K562 (cell line): ENCODE measurements around the gene TTYH2. TPM values are rescaled to one million over a fixed set of nuclear protein-coding genes. Genes with fewer than 3 reads are reported as not detected.
A peak's percentile ranks its signal among the peaks of the same experiment; 100 is the strongest.

Source experiments
- ATAC-seq: fragments of 200-7000 bp; cut with Tn5 transposase; 3 replicates; pipeline ENCODE4 v1.9.1; 2020; ENCODE audit warnings: moderate library complexity
- BruUV-seq: library from RNA; stranded (reverse); fragments of 400-500 nt; replicated peaks from 2 replicates; lab custom pipeline; 2021; lab: Mats Ljungman, UMichigan
- CTCF ChIA-PET: fragments of 300-600 bp; formaldehyde crosslinking; extraction: SDS; loops from one replicate; lab custom pipeline; 2021; ENCODE audit warnings: low intra/inter-chr PET ratio; lab: Yijun Ruan, JAX
- POLR2A ChIA-PET: fragments of 300-600, 350-650 bp; sonication (Branson Sonifier 250); formaldehyde crosslinking; extraction: SDS; loops from one replicate; lab custom pipeline; 2021; ENCODE audit warnings: antibody characterized with exemption, inconsistent platforms; lab: Yijun Ruan, JAX
- DNase-seq, 4 experiments: peaks; one replicate each; pipeline versions ENCODE4 v3.0.0 to v3.0.0-alpha.2; 2011 to 2018; ENCODE audit warnings: low spot score in 3 of 4, mixed read lengths in 3 of 4; ENCODE audit errors: extremely low read depth in 1 of 4
- FAIRE-seq: peaks from 2 replicates; lab custom pipeline; 2011; peaks lifted over from hg19 to GRCh38; lab: Jason Lieb, UNC
- H2AFZ ChIP-seq: 2 replicates; pipeline ENCODE4 v1.6.0; 2011; ENCODE audit warnings: low read depth, low read length, control low read depth, inconsistent platforms
- H3K27ac ChIP-seq: fragments of 200-600 bp; 3 replicates; pipeline ENCODE4 v1.8.0; 2011; ENCODE audit warnings: low read depth, mild to moderate bottlenecking, control low read depth, inconsistent platforms, low read length, moderate library complexity, mixed read lengths; ENCODE audit errors: extremely low read depth
- H3K27me3 ChIP-seq, 2 experiments: fragments of 300-600 bp in 1 of 2; 2 replicates in 1 of 2; 3 replicates in 1 of 2; pipeline versions ENCODE4 v1.6.0 to v1.8.0; 2011; ENCODE audit warnings: inconsistent platforms in 2 of 2, low read length in 2 of 2, mild to moderate bottlenecking in 1 of 2, mixed read lengths in 1 of 2, moderate library complexity in 1 of 2; ENCODE audit not compliant: control insufficient read depth in 2 of 2, insufficient read depth in 2 of 2
- H3K36me3 ChIP-seq: fragments of 300-600 bp; 3 replicates; pipeline ENCODE4 v1.8.0; 2011; ENCODE audit warnings: mild to moderate bottlenecking, low read length, inconsistent platforms; ENCODE audit not compliant: control insufficient read depth, insufficient read depth
- H3K4me1 ChIP-seq, 2 experiments: fragments of 200-600 bp in 1 of 2; replicated peaks in 1 of 2; 2 replicates in 1 of 2; 3 replicates in 1 of 2; pipeline versions ENCODE4 v1.5.1 to v1.8.0; 2011; ENCODE audit warnings: inconsistent platforms in 2 of 2, low read length in 2 of 2, mild to moderate bottlenecking in 1 of 2, mixed read lengths in 1 of 2, moderate library complexity in 1 of 2; ENCODE audit not compliant: control insufficient read depth in 2 of 2, insufficient read depth in 2 of 2
- H3K4me2 ChIP-seq: 2 replicates; pipeline ENCODE4 v1.6.1; 2011; ENCODE audit warnings: low read length, control low read depth, inconsistent platforms, mixed read lengths; ENCODE audit not compliant: insufficient read depth
- H3K4me3 ChIP-seq: fragments of 200-600 bp; sonication (generic), shearing (Covaris generic); 2 replicates; pipeline ENCODE4 v1.5.1; 2016; ENCODE audit warnings: control low read depth, inconsistent platforms
- H3K79me2 ChIP-seq: fragments of 200-600 bp; 3 replicates; pipeline ENCODE4 v1.8.0; 2011; ENCODE audit warnings: low read length, inconsistent platforms; ENCODE audit not compliant: control insufficient read depth, insufficient read depth
- H3K9ac ChIP-seq, 2 experiments: 2 replicates each; pipeline versions ENCODE4 v1.6.0 to v1.6.1; 2011; ENCODE audit warnings: low read depth in 2 of 2, low read length in 2 of 2, control low read depth in 1 of 2, inconsistent platforms in 1 of 2, mild to moderate bottlenecking in 1 of 2, mixed read lengths in 1 of 2; ENCODE audit not compliant: insufficient read depth in 1 of 2
- H3K9me1 ChIP-seq: one replicate; pipeline ENCODE4 v1.6.0; 2011; ENCODE audit warnings: inconsistent platforms, mild to moderate bottlenecking, low read length, moderate library complexity; ENCODE audit not compliant: control insufficient read depth, insufficient read depth
- H3K9me3 ChIP-seq: replicated peaks from 2 replicates; pipeline ENCODE4 v1.5.1; 2011; ENCODE audit warnings: low read depth, low read length, inconsistent platforms; ENCODE audit not compliant: control insufficient read depth, insufficient read depth
- H4K20me1 ChIP-seq: replicated peaks from 2 replicates; pipeline ENCODE4 v1.6.1; 2011; ENCODE audit warnings: low read length, inconsistent platforms, mixed read lengths; ENCODE audit not compliant: control insufficient read depth, insufficient read depth
- ATF1 ChIP-seq, 2 experiments: fragments of 450-650 bp in 1 of 2; IDR thresholded peaks; 2 replicates each; pipeline ENCODE4 v1.6.1; 2016; ENCODE audit warnings: missing compliant biosample characterization in 1 of 2, missing genetic modification characterization in 1 of 2
- CREM ChIP-seq: IDR thresholded peaks from 2 replicates; pipeline ENCODE4 v1.6.1; 2014; ENCODE audit warnings: antibody characterized with exemption, low read depth
- ETV6 ChIP-seq, 3 experiments: fragments of 150-350 bp in 1 of 3; sonication (generic) in 1 of 3; formaldehyde crosslinking in 1 of 3; IDR thresholded peaks; 2 replicates each; pipeline versions ENCODE4 v1.6.1 to v1.8.0; 2014 to 2022; ENCODE audit warnings: borderline replicate concordance in 2 of 3, low read depth in 2 of 3, antibody characterized with exemption in 1 of 3, low read length in 1 of 3, mild to moderate bottlenecking in 1 of 3, missing genetic modification reagents in 1 of 3
- FOSL1 ChIP-seq: fragments of 200-800 bp; sonication (Bioruptor generic); conservative IDR thresholded peaks from 2 replicates; pipeline ENCODE4 v1.6.1; 2016; ENCODE audit warnings: missing genetic modification characterization, missing compliant biosample characterization
- GTF2F1 ChIP-seq: IDR thresholded peaks from 2 replicates; pipeline ENCODE4 v1.6.1; 2011; ENCODE audit warnings: low read depth, low read length, improper control_type of control experiment
- HNRNPH1 ChIP-seq: fragments of 200-400 bp; formaldehyde crosslinking; optimal IDR thresholded peaks from 2 replicates; pipeline ENCODE3; 2017; ENCODE audit warnings: low read depth, mild to moderate bottlenecking, low read length, moderate library complexity
- LEF1 ChIP-seq: fragments of 450-650 bp; IDR thresholded peaks from 2 replicates; pipeline ENCODE4 v1.6.1; 2016; ENCODE audit warnings: mild to moderate bottlenecking
- MED1 ChIP-seq: sonication (generic); formaldehyde crosslinking; IDR thresholded peaks from 2 replicates; pipeline ENCODE4 v1.8.1; 2023; ENCODE audit warnings: missing genetic modification reagents, borderline replicate concordance
- TCFL5 ChIP-seq: fragments of 250-450 bp; sonication (Bioruptor Pico); conservative IDR thresholded peaks from 2 replicates; pipeline ENCODE4 v1.6.1; 2021; ENCODE audit warnings: mild to moderate bottlenecking, moderate library complexity, matching md5 sums
- WHSC1 ChIP-seq: IDR thresholded peaks from one replicate; pipeline ENCODE4 v1.6.1; 2012; ENCODE audit warnings: low read length, control low read depth, inconsistent platforms
- ZBTB7A ChIP-seq: IDR thresholded peaks from 2 replicates; pipeline ENCODE4 v1.6.1; 2011; ENCODE audit warnings: low read depth, mild to moderate bottlenecking, low read length, moderate library complexity, borderline replicate concordance; ENCODE audit not compliant: control insufficient read depth
- ZBTB8A ChIP-seq: fragments of 450-650 bp; IDR thresholded peaks from 2 replicates; pipeline ENCODE4 v1.6.1; 2018; ENCODE audit warnings: mild to moderate bottlenecking, moderate library complexity; ENCODE audit not compliant: partially characterized antibody
- ZNF586 ChIP-seq: fragments of 450-650 bp; formaldehyde crosslinking; conservative IDR thresholded peaks from 2 replicates; pipeline ENCODE4 v1.4.0; 2020; ENCODE audit warnings: mild to moderate bottlenecking, moderate library complexity
- WGBS: fragments of 100-300 bp; shearing (Covaris generic); methylation state at CpG from one replicate; pipeline ENCODE4 v1.1.6; 2016; ENCODE audit warnings: low coverage, mixed read lengths; ENCODE audit not compliant: insufficient coverage; ENCODE audit errors: missing lambda C conversion rate; 5-methylcytosine and 5-hydroxymethylcytosine counted together
- in situ Hi-C: fragments of 300-500 bp; cut with MboI; formaldehyde crosslinking; loops from 4 replicates; pipeline ENCODE4 v1.15.0; 2018; ENCODE audit warnings: inconsistent platforms, mixed read lengths
- intact Hi-C: fragments of 100-400 bp; cut with micrococcal nuclease; formaldehyde crosslinking; loops from 2 replicates; pipeline ENCODE4 v1.14.2; 2022
- polyA plus RNA-seq, 8 experiments: library from polyadenylated mRNA; depleted of rRNA in 4 of 8; stranded (reverse) in 5 of 8; unstranded in 3 of 8; fragments of >200 nt; fragmentation: Nextera tagmentation in 2 of 8; fragmentation: Illumina TruSeq in 1 of 8; extraction: Ambion mirVana in 2 of 8; extraction: Trizol in 1 of 8; gene quantifications; 2 replicates each; pipeline versions ENCODE4 v1.2.1 to v1.2.3, GENCODE V29; 2011 to 2014; ENCODE audit warnings: inconsistent platforms in 1 of 8, missing spikeins in 1 of 8
- total RNA-seq, 7 experiments: library from RNA; depleted of rRNA in 6 of 7; stranded (reverse); fragments of >200 nt in 6 of 7; fragmentation: Illumina TruSeq in 2 of 7; extraction: Trizol in 2 of 7; gene quantifications; 2 replicates each; pipeline versions ENCODE4 v1.2.1 to v1.2.3, GENCODE V29; 2011 to 2021; ENCODE audit warnings: low replicate concordance in 1 of 7
- TF ChIP-seq, protein P1 (sequence below): IDR thresholded peaks from 2 replicates; pipeline ENCODE4 v1.6.1; 2014; ENCODE audit warnings: antibody characterized with exemption
- TF ChIP-seq, protein P2 (sequence below): fragments of 450-650 bp; conservative IDR thresholded peaks from 2 replicates; pipeline ENCODE4 v1.6.1; 2016; ENCODE audit warnings: missing genetic modification characterization, low read depth, mild to moderate bottlenecking, control low read depth, missing compliant biosample characterization

TTYH2 gene
- total and polyA plus RNA-seq, 9 of the 15 experiments (the other 6 are each of a cell fraction or from before 2014, with no cell fraction given) = 0.03 to 2.0 (median 0.91) TPM

DNA sequence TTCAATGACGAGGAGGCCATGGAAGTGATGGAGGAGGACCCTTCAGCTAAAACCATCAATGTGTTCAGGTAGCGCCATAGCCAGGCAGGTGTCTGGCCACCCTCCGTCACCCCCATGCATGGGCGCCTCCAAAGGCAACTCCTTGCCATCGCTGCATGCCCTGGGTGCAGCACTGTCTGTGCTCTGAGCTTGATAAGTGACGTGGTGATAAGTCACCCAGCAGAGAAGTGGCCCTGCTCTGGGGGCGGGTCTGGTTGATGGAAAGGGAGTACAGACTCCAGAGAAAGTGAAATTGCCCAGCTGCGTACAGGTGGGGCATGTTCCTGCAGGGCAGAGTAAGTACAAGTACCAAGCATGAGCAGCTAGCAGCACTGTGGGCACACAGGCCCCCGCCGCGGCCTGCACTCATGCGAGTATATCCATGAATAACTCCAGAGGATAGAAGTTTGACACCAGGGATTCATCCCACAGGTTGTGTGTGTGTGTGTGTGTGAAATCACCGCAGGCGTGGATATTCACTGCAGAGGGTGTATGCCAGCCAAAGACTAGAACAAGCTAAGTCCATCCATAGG is 73.7 kb downstream of the TTYH2 start:
- peak overlapping the region in 1 of 2 experiments; percentile 43; a peak in 2 of 4 replicates for H3K9ac ChIP-seq

More for the DNA sequence above, 73.7 kb downstream of the TTYH2 start:
- POLR2A ChIA-PET = interaction anchor here (0.6 to 3.0 kb wide), 4 partner anchors 9 to 38 kb away, joined by 3 to 16 read pairs (median 3); no protein-coding TSS in a partner anchor
- no peak overlapping the region for H2AFZ ChIP-seq
- no peaks in the 10 kb centered on the region for H3K79me2 ChIP-seq
- H3K9me3 ChIP-seq = no peaks in the 10 kb centered on the region
- ATAC-seq (no peak), DNase-seq (no peak), FAIRE-seq (no peak)
- TF ChIP-seq, protein P1, sequence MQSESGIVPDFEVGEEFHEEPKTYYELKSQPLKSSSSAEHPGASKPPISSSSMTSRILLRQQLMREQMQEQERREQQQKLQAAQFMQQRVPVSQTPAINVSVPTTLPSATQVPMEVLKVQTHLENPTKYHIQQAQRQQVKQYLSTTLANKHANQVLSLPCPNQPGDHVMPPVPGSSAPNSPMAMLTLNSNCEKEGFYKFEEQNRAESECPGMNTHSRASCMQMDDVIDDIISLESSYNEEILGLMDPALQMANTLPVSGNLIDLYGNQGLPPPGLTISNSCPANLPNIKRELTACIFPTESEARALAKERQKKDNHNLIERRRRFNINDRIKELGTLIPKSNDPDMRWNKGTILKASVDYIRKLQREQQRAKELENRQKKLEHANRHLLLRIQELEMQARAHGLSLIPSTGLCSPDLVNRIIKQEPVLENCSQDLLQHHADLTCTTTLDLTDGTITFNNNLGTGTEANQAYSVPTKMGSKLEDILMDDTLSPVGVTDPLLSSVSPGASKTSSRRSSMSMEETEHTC = no peak
- TF ChIP-seq CREM (peak; percentile 27; the same call in 1 of the 2 replicates), ETV6 (IDR thresholded peaks at IDR 0.05; ENCODE audit: borderline replicate concordance in 1 of 2, low read depth in 2 of 2, low read length in 1 of 2) (no peak), ETV6 (CRISPR knock-in tag; IDR thresholded peaks at IDR 0.05; ENCODE audit: borderline replicate concordance) (0 out of 2 replicates have a peak, but pooled peaks have one; percentile 35), TCFL5 (CRISPR knock-in tag) (no peak), ZBTB8A (no peak), FOSL1 (tag) (0 out of 2 replicates have a peak, but pooled peaks have one; percentile 24), MED1 (CRISPR knock-in tag) (no peak), ZBTB7A (no peak), ZNF586 (CRISPR knock-in tag) (no peak), GTF2F1 (no peak), LEF1 (no peak), WHSC1 (no peak), HNRNPH1 (no peak), ATF1 (CRISPR knock-in tag; IDR thresholded peaks at IDR 0.05) (no peak), ATF1 (tag; IDR thresholded peaks at IDR 0.05) (peak; percentile 50)
- TF ChIP-seq, protein P2, sequence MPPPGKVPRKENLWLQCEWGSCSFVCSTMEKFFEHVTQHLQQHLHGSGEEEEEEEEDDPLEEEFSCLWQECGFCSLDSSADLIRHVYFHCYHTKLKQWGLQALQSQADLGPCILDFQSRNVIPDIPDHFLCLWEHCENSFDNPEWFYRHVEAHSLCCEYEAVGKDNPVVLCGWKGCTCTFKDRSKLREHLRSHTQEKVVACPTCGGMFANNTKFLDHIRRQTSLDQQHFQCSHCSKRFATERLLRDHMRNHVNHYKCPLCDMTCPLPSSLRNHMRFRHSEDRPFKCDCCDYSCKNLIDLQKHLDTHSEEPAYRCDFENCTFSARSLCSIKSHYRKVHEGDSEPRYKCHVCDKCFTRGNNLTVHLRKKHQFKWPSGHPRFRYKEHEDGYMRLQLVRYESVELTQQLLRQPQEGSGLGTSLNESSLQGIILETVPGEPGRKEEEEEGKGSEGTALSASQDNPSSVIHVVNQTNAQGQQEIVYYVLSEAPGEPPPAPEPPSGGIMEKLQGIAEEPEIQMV (tag) = no peak
- H4K20me1 ChIP-seq = no peaks in the 10 kb centered on the region
- BruUV-seq = no TSS peak
- CTCF ChIA-PET = no interaction called here
- no peaks in the 10 kb centered on the region for H3K36me3 ChIP-seq
- no peaks in the 10 kb centered on the region for H3K27me3 ChIP-seq
- no peak overlapping the region for H3K27ac ChIP-seq
- intact Hi-C loops = no loop called here
- in situ Hi-C loops = no loop called here
- no peak overlapping the region for H3K4me3 ChIP-seq
- WGBS = 34% methylated on average over 14 of the region's 14 CpGs
- no peaks in the 10 kb centered on the region for H3K9me1 ChIP-seq
- H3K4me1 ChIP-seq = peaks cover 20 to 42% of the 10 kb centered on the region in 2 experiments
- H3K4me2 ChIP-seq = no peak overlapping the region; the same call in 1 of the 2 replicates
